ENCODE results near the gene PLA2G2C. TPM values are rescaled to one million over a fixed set of nuclear protein-coding genes. Genes with fewer than 3 reads are reported as not detected.

The PLA2G2C gene
- total RNA-seq, 5 donors from 2014 or later (not counting 1 experiment from before 2014, with no cell fraction given), result 0.85 TPM; not detected in 4

DNA sequence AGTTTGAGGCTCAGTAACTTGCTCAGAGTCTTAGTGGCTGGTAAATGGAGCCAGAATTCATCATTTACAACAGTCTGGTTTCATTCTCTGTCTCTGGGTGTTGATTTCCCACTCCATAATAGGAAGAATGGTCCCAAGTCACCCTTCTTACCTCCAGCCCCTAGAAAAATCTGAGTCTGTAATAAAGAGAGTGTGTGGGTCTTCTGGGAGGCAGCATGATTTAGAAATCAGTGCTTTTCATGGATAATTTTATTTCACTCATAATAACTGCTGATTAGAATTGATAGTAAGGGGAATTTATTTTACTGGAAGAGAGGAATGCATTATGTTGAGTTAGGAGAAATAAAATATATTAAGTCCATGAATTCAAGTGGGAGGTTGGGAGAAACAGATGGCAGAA lies 69.1 kb downstream of the PLA2G2C start:
- H3K4me1 ChIP-seq (ENCODE audit: control insufficient read depth in 1 of 2, extremely low read depth in 1 of 2, insufficient read depth in 2 of 2, low read length in 2 of 2), result no peaks in the 10 kb centered on the region
- Mint-ChIP-seq H3K4me1 (peaks cover 0 to 2% (median 0%) of the 10 kb centered on the region in 3 donors), H3K27me3 (peaks cover 40 to 43% of the 10 kb centered on the region in 2 donors), H3K27ac (no peak overlapping the region), H3K36me3 (no peaks in the 10 kb centered on the region), H3K9me3 (no peaks in the 10 kb centered on the region), H3K4me3 (no peak overlapping the region)
- no peaks in the 10 kb centered on the region for H3K36me3 ChIP-seq (ENCODE audit: control insufficient read depth in 2 of 2, extremely low read depth in 1 of 2, insufficient read depth in 1 of 2, low read length in 1 of 2)
- POLR2A ChIA-PET, result no interaction called here
- no peaks in the 10 kb centered on the region for H3K9me3 ChIP-seq
- DNase-seq (no peak), ATAC-seq (replicated peaks in 1 of 4) (no peak)
- no peak overlapping the region for H3K4me3 ChIP-seq (ENCODE audit: control insufficient read depth in 1 of 2, extremely low read depth in 1 of 2, low read length in 1 of 2)
- CTCF ChIA-PET, result no interaction called here
- H3K27ac ChIP-seq (ENCODE audit: low read length), result no peak overlapping the region
- peaks cover 0 to 48% of the 10 kb centered on the region in 2 experiments for H3K27me3 ChIP-seq (replicated peaks in 1 of 2; ENCODE audit: control insufficient read depth in 2 of 2, extremely low read depth in 1 of 2, insufficient read depth in 2 of 2, low read length in 1 of 2)

DNA sequence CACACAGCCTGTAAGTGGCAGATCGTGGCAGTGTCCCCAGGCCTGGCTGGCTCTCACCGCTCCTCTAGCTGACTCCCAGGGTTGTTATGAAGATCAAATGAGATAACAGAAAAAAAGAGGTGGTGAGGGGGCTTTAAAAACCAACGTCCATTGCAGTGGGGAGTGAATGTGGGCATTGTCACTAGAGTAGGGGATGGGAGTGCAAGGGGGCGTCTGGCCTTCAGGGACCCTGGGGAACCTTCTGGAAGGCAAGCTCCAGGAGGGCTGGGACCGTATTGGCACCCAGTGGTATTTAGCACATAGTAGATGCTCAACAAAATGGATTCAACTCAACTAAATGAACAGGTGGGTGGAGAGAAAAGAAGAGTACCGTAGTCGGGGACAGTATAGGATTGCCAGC lies 70.4 kb downstream of the PLA2G2C start:
- Histone ChIP-seq H3K9me3 (no peaks in the 10 kb centered on the region), H3K36me3 (ENCODE audit: control insufficient read depth in 2 of 2, extremely low read depth in 1 of 2, insufficient read depth in 1 of 2, low read length in 1 of 2) (no peaks in the 10 kb centered on the region), H3K27ac (ENCODE audit: low read length) (no peak overlapping the region), H3K4me1 (ENCODE audit: control insufficient read depth in 1 of 2, extremely low read depth in 1 of 2, insufficient read depth in 2 of 2, low read length in 2 of 2) (no peaks in the 10 kb centered on the region), H3K4me3 (ENCODE audit: control insufficient read depth in 1 of 2, extremely low read depth in 1 of 2, low read length in 1 of 2) (no peak overlapping the region), H3K27me3 (replicated peaks in 1 of 2; ENCODE audit: control insufficient read depth in 2 of 2, extremely low read depth in 1 of 2, insufficient read depth in 2 of 2, low read length in 1 of 2) (peaks cover 0 to 50% of the 10 kb centered on the region in 2 experiments)
- POLR2A ChIA-PET, result no interaction called here
- CTCF ChIA-PET, result no interaction called here
- Mint-ChIP-seq H3K36me3 (no peaks in the 10 kb centered on the region), H3K27me3 (peaks cover 30 to 33% of the 10 kb centered on the region in 2 donors), H3K4me1 (peaks cover 0 to 2% (median 0%) of the 10 kb centered on the region in 3 donors), H3K27ac (no peak overlapping the region), H3K9me3 (no peaks in the 10 kb centered on the region), H3K4me3 (no peak overlapping the region)
- DNase-seq, result no peak
- 76% methylated on average over 5 of the region's 7 CpGs for WGBS (ENCODE audit: insufficient coverage)
- ATAC-seq (replicated peaks in 1 of 4), result no peak

GRCh38 chr1:20115479-20115878 lies 70.8 kb downstream of the PLA2G2C start:
- CTCF ChIA-PET, result no interaction called here
- Mint-ChIP-seq H3K4me1 (peaks cover 0 to 2% (median 0%) of the 10 kb centered on the region in 3 donors), H3K4me3 (no peak overlapping the region), H3K36me3 (no peaks in the 10 kb centered on the region), H3K27me3 (peaks cover 28 to 31% of the 10 kb centered on the region in 2 donors), H3K27ac (no peak overlapping the region), H3K9me3 (no peaks in the 10 kb centered on the region)
- Histone ChIP-seq H3K4me1 (ENCODE audit: control insufficient read depth in 1 of 2, extremely low read depth in 1 of 2, insufficient read depth in 2 of 2, low read length in 2 of 2) (no peaks in the 10 kb centered on the region), H3K36me3 (ENCODE audit: control insufficient read depth in 2 of 2, extremely low read depth in 1 of 2, insufficient read depth in 1 of 2, low read length in 1 of 2) (no peaks in the 10 kb centered on the region), H3K27ac (ENCODE audit: low read length) (no peak overlapping the region), H3K4me3 (ENCODE audit: control insufficient read depth in 1 of 2, extremely low read depth in 1 of 2, low read length in 1 of 2) (no peak overlapping the region), H3K27me3 (replicated peaks in 1 of 2; ENCODE audit: control insufficient read depth in 2 of 2, extremely low read depth in 1 of 2, insufficient read depth in 2 of 2, low read length in 1 of 2) (peaks cover 0 to 50% of the 10 kb centered on the region in 2 experiments), H3K9me3 (no peaks in the 10 kb centered on the region)
- ATAC-seq (replicated peaks in 1 of 4) (no peak), DNase-seq (no peak)
- 83% methylated on average over 3 of the region's 4 CpGs for WGBS (ENCODE audit: insufficient coverage)
- POLR2A ChIA-PET, result no interaction called here

DNA sequence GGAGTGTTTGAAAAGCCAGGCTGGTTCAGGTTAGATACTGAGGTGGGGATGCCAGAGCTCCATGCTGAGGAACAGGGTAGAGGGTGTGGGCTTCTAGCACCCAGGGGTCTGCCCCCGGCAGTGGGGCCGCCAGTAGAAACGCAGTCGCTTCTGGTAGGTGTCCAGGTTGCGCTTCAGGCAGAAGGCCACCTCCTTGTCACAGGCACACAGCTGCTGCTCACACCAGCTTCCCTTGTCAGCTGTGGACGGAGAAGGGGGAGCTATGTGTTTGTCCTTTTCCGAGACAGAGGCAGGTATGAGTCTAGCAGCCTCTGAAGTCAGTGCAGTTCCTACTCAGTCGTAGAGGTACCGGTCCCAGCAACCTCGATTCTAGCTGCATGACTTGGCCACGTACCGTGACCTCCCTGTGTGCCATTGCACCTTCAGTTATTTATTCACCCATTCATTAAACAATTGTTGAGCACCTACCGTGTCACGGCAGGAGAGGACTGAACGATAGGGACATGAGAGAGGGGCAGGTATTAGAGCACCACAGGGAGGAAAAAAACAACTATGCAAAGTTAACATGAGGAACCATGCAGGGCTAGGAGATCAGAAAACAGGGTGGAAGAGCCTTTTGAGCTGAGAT lies 72.2 kb downstream of the PLA2G2C start:
- WGBS (ENCODE audit: insufficient coverage), result 78% methylated on average over 10 of the region's 15 CpGs
- Histone ChIP-seq H3K27ac (ENCODE audit: low read length) (no peak overlapping the region), H3K9me3 (no peaks in the 10 kb centered on the region), H3K27me3 (replicated peaks in 1 of 2; ENCODE audit: control insufficient read depth in 2 of 2, extremely low read depth in 1 of 2, insufficient read depth in 2 of 2, low read length in 1 of 2) (peaks cover 0 to 54% of the 10 kb centered on the region in 2 experiments), H3K4me1 (ENCODE audit: control insufficient read depth in 1 of 2, extremely low read depth in 1 of 2, insufficient read depth in 2 of 2, low read length in 2 of 2) (no peaks in the 10 kb centered on the region), H3K4me3 (ENCODE audit: control insufficient read depth in 1 of 2, extremely low read depth in 1 of 2, low read length in 1 of 2) (no peak overlapping the region), H3K36me3 (ENCODE audit: control insufficient read depth in 2 of 2, extremely low read depth in 1 of 2, insufficient read depth in 1 of 2, low read length in 1 of 2) (no peaks in the 10 kb centered on the region)
- DNase-seq (no peak), ATAC-seq (replicated peaks in 1 of 4) (no peak)
- H3K4me3 Mint-ChIP-seq, result no peak overlapping the region
- CTCF ChIA-PET, result no interaction called here
- POLR2A ChIA-PET, result no interaction called here
- H3K27ac Mint-ChIP-seq, result no peak overlapping the region
- no peaks in the 10 kb centered on the region for H3K9me3 Mint-ChIP-seq
- H3K36me3 Mint-ChIP-seq, result no peaks in the 10 kb centered on the region
- no peaks in the 10 kb centered on the region for H3K4me1 Mint-ChIP-seq
- peaks cover 22 to 30% of the 10 kb centered on the region in 2 donors for H3K27me3 Mint-ChIP-seq

Other genes starting within 250 kb of the PLA2G2C start
- gene PLA2G2A, start 206.9 kb downstream of the PLA2G2C start, total RNA-seq, result not detected
- not detected for gene PLA2G5, start 116.3 kb downstream of the PLA2G2C start, total RNA-seq
- not detected for gene PLA2G2D, start 67.0 kb downstream of the PLA2G2C start, total RNA-seq
- not detected for gene PLA2G2F, start 47.2 kb downstream of the PLA2G2C start, total RNA-seq
- under 1 TPM; 0.06 to 0.30 (median 0.20) TPM for gene UBXN10, start 422 bp downstream of the PLA2G2C start, total RNA-seq
- gene VWA5B1, start 104.4 kb upstream of the PLA2G2C start, total RNA-seq, result under 1 TPM in 4 of 5 donors, not detected in 1; 0.13 to 0.18 (median 0.15) TPM

All from T-cell (primary cell).